Smooth muscle cell of the brain vasculature (primary cell): ENCODE data around the gene TRAP1.
"Not testable (repeated sequence)": the region's sequence is repeated elsewhere in the genome, so short reads cannot be mapped to it uniquely, and the experiment has no call there.

ENCODE experiments used
- DNase-seq: peaks from one replicate; pipeline ENCODE4 v3.0.0-alpha.2; 2012; ENCODE audit warnings: low read depth, low spot score

Gene TRAP1

GRCh38 chr16:3673676-3674377 lies 43.5 kb downstream of the TRAP1 start:
- DNase-seq, result no peak

- DNase-seq, result no peak
Measured at GRCh38 chr16:3673201-3673600, 44.1 kb downstream of the TRAP1 start.

GRCh38 chr16:3672571-3673041 lies 44.7 kb downstream of the TRAP1 start:
- no peak for DNase-seq

GRCh38 chr16:3671424-3671823 lies 45.9 kb downstream of the TRAP1 start:
- DNase-seq, result no peak

GRCh38 chr16:3670711-3671110 lies 46.6 kb downstream of the TRAP1 start:
- DNase-seq, result no peak

- no peak for DNase-seq
Measured at GRCh38 chr16:3669082-3669481, 48.2 kb downstream of the TRAP1 start.

GRCh38 chr16:3668626-3669025 lies 48.7 kb downstream of the TRAP1 start:
- DNase-seq, result no peak

- no peak for DNase-seq
Measured at GRCh38 chr16:3665508-3665907, 51.8 kb downstream of the TRAP1 start.

GRCh38 chr16:3664187-3664896 lies 53.0 kb downstream of the TRAP1 start:
- DNase-seq, result no peak

- no peak for DNase-seq
Measured at GRCh38 chr16:3662601-3663000, 54.7 kb downstream of the TRAP1 start.

- DNase-seq, result no peak
Measured at GRCh38 chr16:3661922-3662321, 55.4 kb downstream of the TRAP1 start.

GRCh38 chr16:3661311-3661710 lies 56.0 kb downstream of the TRAP1 start:
- DNase-seq, result no peak

- no peak for DNase-seq
Measured at GRCh38 chr16:3659251-3659650, 58.1 kb downstream of the TRAP1 start.

- no peak for DNase-seq
Measured at GRCh38 chr16:3656491-3657468, 60.5 kb downstream of the TRAP1 start.

GRCh38 chr16:3656160-3656490 lies 61.2 kb downstream of the TRAP1 start:
- DNase-seq, result not testable (repeated sequence)

GRCh38 chr16:3655396-3656159 lies 61.7 kb downstream of the TRAP1 start:
- DNase-seq, result no peak

GRCh38 chr16:3655030-3655395 lies 62.3 kb downstream of the TRAP1 start:
- no peak for DNase-seq

- DNase-seq, result no peak
Measured at GRCh38 chr16:3654249-3654991, 62.9 kb downstream of the TRAP1 start, which contains the start of gene DNASE1. Gene DNASE1 (plus strand): TSS chr16:3654691. CDS start chr16:3655374, 683 bp downstream.

- no peak for DNase-seq
Measured at GRCh38 chr16:3652373-3653195, 64.7 kb downstream of the TRAP1 start.
